ENCODE results near the gene PCDHB13.
"Not testable (repeated sequence)": the region's sequence is repeated elsewhere in the genome, so short reads cannot be mapped to it uniquely, and the experiment has no call there.

Gene PCDHB13

GRCh38 chr5:141236516-141237313 lies 23.0 kb downstream of the PCDHB13 start:
- Histone ChIP-seq H4K20me1 (ENCODE audit: insufficient read depth, low read length, poor library complexity, severe bottlenecking) (no peaks in the 10 kb centered on the region), H3F3A (ENCODE audit: low read depth) (no peaks in the 10 kb centered on the region), H3K27me3 (ENCODE audit: insufficient read depth, low read length, poor library complexity, severe bottlenecking) (no peaks in the 10 kb centered on the region), H3K4me2 (ENCODE audit: low read depth, low read length, poor library complexity, severe bottlenecking) (no peak overlapping the region), H3K9ac (ENCODE audit: low read depth, low read length, poor library complexity, severe bottlenecking) (no peak overlapping the region), H3K4me3 (ENCODE audit: low read length, poor library complexity, severe bottlenecking) (no peak overlapping the region), H3K4me1 (ENCODE audit: insufficient read depth, low read length, poor library complexity, severe bottlenecking) (no peaks in the 10 kb centered on the region), H3K9me2 (replicated peaks; ENCODE audit: low read depth, low read length) (no peaks in the 10 kb centered on the region), H3K9me3 (ENCODE audit: insufficient read depth, low read depth, low read length) (no peaks in the 10 kb centered on the region; the same call in 1 of the 2 replicates), H3K79me2 (ENCODE audit: insufficient read depth, low read length) (no peaks in the 10 kb centered on the region), H3K36me3 (ENCODE audit: insufficient read depth, low read length) (no peaks in the 10 kb centered on the region), H2AFZ (ENCODE audit: low read length) (no peak overlapping the region)
- TF ChIP-seq EZH2phosphoT487 (IDR thresholded peaks at IDR 0.05; ENCODE audit: borderline replicate concordance) (no peak), CTCF (conservative IDR thresholded peaks at IDR 0.05; ENCODE audit: low read length) (no peak)

GRCh38 chr5:141241496-141241895 lies 27.8 kb downstream of the PCDHB13 start:
- Histone ChIP-seq H3K9me3 (ENCODE audit: insufficient read depth, low read depth, low read length) (peaks cover 4% of the 10 kb centered on the region), H2AFZ (ENCODE audit: low read length) (no peak overlapping the region), H3K4me2 (ENCODE audit: low read depth, low read length, poor library complexity, severe bottlenecking) (no peak overlapping the region), H3K4me1 (ENCODE audit: insufficient read depth, low read length, poor library complexity, severe bottlenecking) (no peaks in the 10 kb centered on the region), H3K27me3 (ENCODE audit: insufficient read depth, low read length, poor library complexity, severe bottlenecking) (no peaks in the 10 kb centered on the region), H3K79me2 (ENCODE audit: insufficient read depth, low read length) (no peaks in the 10 kb centered on the region), H3K9me2 (replicated peaks; ENCODE audit: low read depth, low read length) (no peaks in the 10 kb centered on the region), H3K36me3 (ENCODE audit: insufficient read depth, low read length) (no peaks in the 10 kb centered on the region), H3K9ac (ENCODE audit: low read depth, low read length, poor library complexity, severe bottlenecking) (no peak overlapping the region), H4K20me1 (ENCODE audit: insufficient read depth, low read length, poor library complexity, severe bottlenecking) (no peaks in the 10 kb centered on the region), H3F3A (ENCODE audit: low read depth) (no peaks in the 10 kb centered on the region), H3K4me3 (ENCODE audit: low read length, poor library complexity, severe bottlenecking) (no peak overlapping the region)
- TF ChIP-seq CTCF (conservative IDR thresholded peaks at IDR 0.05; ENCODE audit: low read length) (no peak), EZH2phosphoT487 (IDR thresholded peaks at IDR 0.05; ENCODE audit: borderline replicate concordance) (no peak)

- Histone ChIP-seq H3K27me3 (ENCODE audit: insufficient read depth, low read length, poor library complexity, severe bottlenecking) (no peaks in the 10 kb centered on the region), H3K9me2 (replicated peaks; ENCODE audit: low read depth, low read length) (no peaks in the 10 kb centered on the region), H3F3A (ENCODE audit: low read depth) (no peaks in the 10 kb centered on the region), H4K20me1 (ENCODE audit: insufficient read depth, low read length, poor library complexity, severe bottlenecking) (no peaks in the 10 kb centered on the region), H3K79me2 (ENCODE audit: insufficient read depth, low read length) (no peaks in the 10 kb centered on the region), H2AFZ (ENCODE audit: low read length) (no peak within 1 kb of the TSS), H3K36me3 (ENCODE audit: insufficient read depth, low read length) (no peaks in the 10 kb centered on the region), H3K4me2 (ENCODE audit: low read depth, low read length, poor library complexity, severe bottlenecking) (no peak within 1 kb of the TSS), H3K4me1 (ENCODE audit: insufficient read depth, low read length, poor library complexity, severe bottlenecking) (no peaks in the 10 kb centered on the region), H3K4me3 (ENCODE audit: low read length, poor library complexity, severe bottlenecking) (no peak within 1 kb of the TSS), H3K9me3 (ENCODE audit: insufficient read depth, low read depth, low read length) (peaks cover 5% of the 10 kb centered on the region), H3K9ac (ENCODE audit: low read depth, low read length, poor library complexity, severe bottlenecking) (no peak within 1 kb of the TSS)
- TF ChIP-seq CTCF (conservative IDR thresholded peaks at IDR 0.05; ENCODE audit: low read length) = no peak
- TF ChIP-seq EZH2phosphoT487 (IDR thresholded peaks at IDR 0.05; ENCODE audit: borderline replicate concordance) = no peak
These were observed 31.6 kb downstream of the PCDHB13 start, which contains the start of gene PCDHB15 for GRCh38 chr5:141245250-141245717. TSS of gene PCDHB15 (plus strand) at chr5:141245395. CDS start at chr5:141245579, 184 bp downstream.

GRCh38 chr5:141246971-141247370 lies 33.3 kb downstream of the PCDHB13 start:
- not testable (repeated sequence) for H3K36me3 ChIP-seq (ENCODE audit: insufficient read depth, low read length); H3K4me2 ChIP-seq (ENCODE audit: low read depth, low read length, poor library complexity, severe bottlenecking); H3K9ac ChIP-seq (ENCODE audit: low read depth, low read length, poor library complexity, severe bottlenecking); H3K9me2 ChIP-seq (replicated peaks; ENCODE audit: low read depth, low read length); H4K20me1 ChIP-seq (ENCODE audit: insufficient read depth, low read length, poor library complexity, severe bottlenecking); H3K27me3 ChIP-seq (ENCODE audit: insufficient read depth, low read length, poor library complexity, severe bottlenecking); H3K79me2 ChIP-seq (ENCODE audit: insufficient read depth, low read length); H3K4me3 ChIP-seq (ENCODE audit: low read length, poor library complexity, severe bottlenecking); H3K4me1 ChIP-seq (ENCODE audit: insufficient read depth, low read length, poor library complexity, severe bottlenecking); H2AFZ ChIP-seq (ENCODE audit: low read length); H3F3A ChIP-seq (ENCODE audit: low read depth)
- H3K9me3 ChIP-seq (ENCODE audit: insufficient read depth, low read depth, low read length) = peaks cover 12% of the 10 kb centered on the region

- not testable (repeated sequence) for H3K79me2 ChIP-seq (ENCODE audit: insufficient read depth, low read length); H3K9me3 ChIP-seq (ENCODE audit: insufficient read depth, low read depth, low read length); H3K4me2 ChIP-seq (ENCODE audit: low read depth, low read length, poor library complexity, severe bottlenecking); H4K20me1 ChIP-seq (ENCODE audit: insufficient read depth, low read length, poor library complexity, severe bottlenecking); H2AFZ ChIP-seq (ENCODE audit: low read length); H3K4me1 ChIP-seq (ENCODE audit: insufficient read depth, low read length, poor library complexity, severe bottlenecking); H3F3A ChIP-seq (ENCODE audit: low read depth); H3K4me3 ChIP-seq (ENCODE audit: low read length, poor library complexity, severe bottlenecking); H3K27me3 ChIP-seq (ENCODE audit: insufficient read depth, low read length, poor library complexity, severe bottlenecking); H3K36me3 ChIP-seq (ENCODE audit: insufficient read depth, low read length); H3K9me2 ChIP-seq (replicated peaks; ENCODE audit: low read depth, low read length); H3K9ac ChIP-seq (ENCODE audit: low read depth, low read length, poor library complexity, severe bottlenecking)
These were observed 33.7 kb downstream of the PCDHB13 start for GRCh38 chr5:141247434-141247833.

Measured in Loucy (cell line).